HCT116 (cell line): ENCODE results near the gene TSR1. TPM values are rescaled to one million over a fixed set of nuclear protein-coding genes. Genes with fewer than 3 reads are reported as not detected.

Experiments used
- ATAC-seq: fragments of 200-7000 bp; cut with Tn5 transposase; 2 replicates; pipeline ENCODE4 v1.9.1; 2020; ENCODE audit warnings: mild to moderate bottlenecking, moderate library complexity
- BruUV-seq: library from RNA; stranded (reverse); fragments of 400-500 nt; replicated peaks from 2 replicates; lab custom pipeline; 2021; lab: Mats Ljungman, UMichigan
- CTCF ChIA-PET: fragments of 300-600 bp; sonication (Branson Sonifier 250); formaldehyde crosslinking; loops from one replicate; lab custom pipeline; 2021; ENCODE audit warnings: antibody characterized with exemption; lab: Charles Lee
- POLR2A ChIA-PET: fragments of 300-600, 350-600 bp; sonication (Branson Sonifier 250); formaldehyde crosslinking; loops from one replicate; lab custom pipeline; 2021; ENCODE audit warnings: antibody characterized with exemption; lab: Charles Lee
- RAD21 ChIA-PET, 2 experiments: fragments of 300-600 bp; sonication (Branson Sonifier 250); formaldehyde crosslinking; loops; one replicate each; lab custom pipeline; 2023; ENCODE audit warnings: low total read pairs in 2 of 2; ENCODE audit not compliant: uncharacterized antibody in 2 of 2, unreplicated experiment in 2 of 2, low non-redundant PET in 1 of 2; lab: Charles Lee
- DNase-seq: peaks from one replicate; pipeline ENCODE4 v3.0.0-alpha.2; 2010; ENCODE audit warnings: low read depth, low spot score
- H2AFZ ChIP-seq: fragments of 200-600 bp; shearing (Covaris generic), sonication (generic); 2 replicates; pipeline ENCODE4 v1.6.1; 2017; ENCODE audit warnings: low read depth, mixed run types, mixed read lengths, antibody characterized with exemption, low read length; ENCODE audit not compliant: poor library complexity, severe bottlenecking
- H3K27ac ChIP-seq: 2 replicates; pipeline ENCODE4 v1.5.1; 2012; ENCODE audit warnings: low read depth, low read length
- H3K27me3 ChIP-seq: fragments of 200-600 bp; sonication (generic); 2 replicates; pipeline ENCODE4 v1.6.1; 2016; ENCODE audit warnings: mixed run types, low read length, mixed read lengths; ENCODE audit not compliant: insufficient read depth
- H3K36me3 ChIP-seq, 2 experiments: fragments of 200-500 bp in 1 of 2; fragments of 200-600 bp in 1 of 2; sonication (Bioruptor generic) in 1 of 2; sonication (generic) in 1 of 2; 2 replicates each; pipeline versions ENCODE4 v1.5.1 to v1.6.1; 2014 to 2016; ENCODE audit warnings: low read length in 2 of 2, inconsistent platforms in 1 of 2, mixed read lengths in 1 of 2, mixed run types in 1 of 2; ENCODE audit not compliant: insufficient read depth in 2 of 2, control insufficient read depth in 1 of 2
- H3K4me1 ChIP-seq, 2 experiments: fragments of 200-600 bp in 1 of 2; sonication (generic) in 1 of 2; 2 replicates each; pipeline versions ENCODE4 v1.5.1 to v1.6.1; 2012 to 2017; ENCODE audit warnings: low read length in 2 of 2, inconsistent platforms in 1 of 2, mild to moderate bottlenecking in 1 of 2, mixed read lengths in 1 of 2, mixed run types in 1 of 2, moderate library complexity in 1 of 2; ENCODE audit not compliant: insufficient read depth in 2 of 2, control insufficient read depth in 1 of 2
- H3K4me2 ChIP-seq: fragments of 200-600 bp; sonication (generic); 2 replicates; pipeline ENCODE4 v1.6.1; 2017; ENCODE audit warnings: mixed run types, low read length, mixed read lengths
- H3K4me3 ChIP-seq, 2 experiments: fragments of 200-600 bp in 1 of 2; sonication (generic) in 1 of 2; replicated peaks in 1 of 2; 2 replicates each; pipeline ENCODE4 v1.5.1; 2011 to 2016; ENCODE audit warnings: low read length in 2 of 2, control low read depth in 1 of 2, low read depth in 1 of 2, mild to moderate bottlenecking in 1 of 2, mixed read lengths in 1 of 2, mixed run types in 1 of 2
- H3K79me2 ChIP-seq: fragments of 200-600 bp; sonication (generic); 2 replicates; pipeline ENCODE4 v1.6.1; 2017; ENCODE audit warnings: mild to moderate bottlenecking, mixed run types, low read length, moderate library complexity, mixed read lengths; ENCODE audit not compliant: insufficient read depth
- H3K9ac ChIP-seq: fragments of 200-600 bp; sonication (generic); 2 replicates; pipeline ENCODE4 v1.6.1; 2016; ENCODE audit warnings: low read length, mixed read lengths
- H3K9me2 ChIP-seq: fragments of 200-600 bp; sonication (generic), shearing (Covaris generic); 2 replicates; pipeline ENCODE4 v1.6.1; 2017; ENCODE audit warnings: mixed run types, mild to moderate bottlenecking, moderate library complexity; ENCODE audit not compliant: insufficient read depth
- H3K9me3 ChIP-seq, 2 experiments: fragments of 200-500 bp in 1 of 2; fragments of 200-600 bp in 1 of 2; sonication (Bioruptor generic) in 1 of 2; sonication (generic) in 1 of 2; 2 replicates each; pipeline ENCODE4 v1.6.1; 2014 to 2017; ENCODE audit warnings: low read length in 2 of 2, mixed read lengths in 2 of 2, inconsistent platforms in 1 of 2, low read depth in 1 of 2, mild to moderate bottlenecking in 1 of 2, mixed run types in 1 of 2, moderate library complexity in 1 of 2; ENCODE audit not compliant: control insufficient read depth in 1 of 2, insufficient read depth in 1 of 2
- H4K20me1 ChIP-seq: fragments of 200-600 bp; sonication (generic), shearing (Covaris generic); 2 replicates; pipeline ENCODE4 v1.6.1; 2017; ENCODE audit warnings: mixed run types, mild to moderate bottlenecking, moderate library complexity; ENCODE audit not compliant: insufficient read depth
- ATF3 ChIP-seq: IDR thresholded peaks from 2 replicates; pipeline ENCODE4 v1.6.1; 2012
- CBX3 ChIP-seq: IDR thresholded peaks from 2 replicates; pipeline ENCODE4 v1.6.1; 2012; ENCODE audit warnings: low read depth
- ELF1 ChIP-seq: IDR thresholded peaks from 2 replicates; pipeline ENCODE4 v1.6.1; 2012; ENCODE audit warnings: low read depth, borderline replicate concordance
- EZH2phosphoT487 ChIP-seq: fragments of 200-600 bp; IDR thresholded peaks from 2 replicates; pipeline ENCODE4 v1.6.1; 2018; ENCODE audit warnings: antibody characterized with exemption, borderline replicate concordance
- JUND ChIP-seq: IDR thresholded peaks from 2 replicates; pipeline ENCODE4 v1.6.1; 2012
- POLR2AphosphoS5 ChIP-seq: IDR thresholded peaks from 2 replicates; pipeline ENCODE4 v1.6.1; 2011; ENCODE audit warnings: mild to moderate bottlenecking, low read depth, low read length, moderate library complexity
- REST ChIP-seq: IDR thresholded peaks from 2 replicates; pipeline ENCODE4 v1.6.1; 2012; ENCODE audit warnings: low read depth
- SRF ChIP-seq: IDR thresholded peaks from 2 replicates; pipeline ENCODE4 v1.6.1; 2012; ENCODE audit warnings: low read depth
- YY1 ChIP-seq: IDR thresholded peaks from 2 replicates; pipeline ENCODE4 v1.6.1; 2011; ENCODE audit warnings: low read length, low read depth, moderate library complexity, mild to moderate bottlenecking; ENCODE audit not compliant: insufficient replicate concordance; ENCODE audit errors: extremely low read depth
- ZNF274 ChIP-seq: fragments of 200-500 bp; sonication (Bioruptor generic); IDR thresholded peaks from 2 replicates; pipeline ENCODE4 v1.6.1; 2014; ENCODE audit warnings: mild to moderate bottlenecking, low read depth, low read length, inconsistent platforms
- intact Hi-C: fragments of 100-400 bp; cut with micrococcal nuclease; formaldehyde crosslinking; loops from 2 replicates; pipeline ENCODE4 v1.10.0; 2022
- total RNA-seq: library from RNA; stranded (reverse); gene quantifications from one replicate; pipeline ENCODE4 v1.2.1, GENCODE V29; 2021; ENCODE audit not compliant: unreplicated experiment
- TF ChIP-seq, protein P1 (sequence below): IDR thresholded peaks from 2 replicates; pipeline ENCODE4 v1.6.1; 2011; ENCODE audit warnings: mild to moderate bottlenecking, low read length, moderate library complexity; ENCODE audit not compliant: insufficient replicate concordance; ENCODE audit errors: extremely low read depth
- TF ChIP-seq, protein P2 (sequence below): IDR thresholded peaks from 2 replicates; pipeline ENCODE4 v1.6.1; 2012
- TF ChIP-seq, protein P3 (sequence below), 3 experiments: fragments of 200-600 bp in 1 of 3; sonication (generic) in 1 of 3; IDR thresholded peaks in 2 of 3; conservative IDR thresholded peaks in 1 of 3; 2 replicates each; pipeline ENCODE4 v1.5.1; 2012 to 2017; ENCODE audit warnings: low read depth in 2 of 3, low read length in 2 of 3, antibody characterized with exemption in 1 of 3, borderline replicate concordance in 1 of 3, control low read depth in 1 of 3, mild to moderate bottlenecking in 1 of 3, mixed read lengths in 1 of 3, mixed run types in 1 of 3, moderate library complexity in 1 of 3; ENCODE audit not compliant: insufficient read depth in 1 of 3

TSR1 gene
- total RNA-seq, 1 experiment from 2014 or later, result 77.2 TPM

- intact Hi-C loops, result no loop called here
- no peaks in the 10 kb centered on the region for H4K20me1 ChIP-seq
- peaks cover 2 to 3% of the 10 kb centered on the region in 2 experiments; a peak in 2 of 4 replicates for H3K36me3 ChIP-seq
- no peak overlapping the region for H3K27ac ChIP-seq
- no peaks in the 10 kb centered on the region for H3K9me2 ChIP-seq
- ChIA-PET RAD21 (no interaction called here), POLR2A (no interaction called here), CTCF (no interaction called here)
- no peak for ATAC-seq
- no peak overlapping the region for H2AFZ ChIP-seq
- no peak for TF ChIP-seq JUND
- TF ChIP-seq ELF1, result no peak
- no peak for TF ChIP-seq CBX3
- TF ChIP-seq REST, result no peak
- TF ChIP-seq, protein P1, sequence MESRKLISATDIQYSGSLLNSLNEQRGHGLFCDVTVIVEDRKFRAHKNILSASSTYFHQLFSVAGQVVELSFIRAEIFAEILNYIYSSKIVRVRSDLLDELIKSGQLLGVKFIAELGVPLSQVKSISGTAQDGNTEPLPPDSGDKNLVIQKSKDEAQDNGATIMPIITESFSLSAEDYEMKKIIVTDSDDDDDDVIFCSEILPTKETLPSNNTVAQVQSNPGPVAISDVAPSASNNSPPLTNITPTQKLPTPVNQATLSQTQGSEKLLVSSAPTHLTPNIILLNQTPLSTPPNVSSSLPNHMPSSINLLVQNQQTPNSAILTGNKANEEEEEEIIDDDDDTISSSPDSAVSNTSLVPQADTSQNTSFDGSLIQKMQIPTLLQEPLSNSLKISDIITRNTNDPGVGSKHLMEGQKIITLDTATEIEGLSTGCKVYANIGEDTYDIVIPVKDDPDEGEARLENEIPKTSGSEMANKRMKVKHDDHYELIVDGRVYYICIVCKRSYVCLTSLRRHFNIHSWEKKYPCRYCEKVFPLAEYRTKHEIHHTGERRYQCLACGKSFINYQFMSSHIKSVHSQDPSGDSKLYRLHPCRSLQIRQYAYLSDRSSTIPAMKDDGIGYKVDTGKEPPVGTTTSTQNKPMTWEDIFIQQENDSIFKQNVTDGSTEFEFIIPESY, result no peak
- no peak for TF ChIP-seq SRF
- TF ChIP-seq, protein P2, sequence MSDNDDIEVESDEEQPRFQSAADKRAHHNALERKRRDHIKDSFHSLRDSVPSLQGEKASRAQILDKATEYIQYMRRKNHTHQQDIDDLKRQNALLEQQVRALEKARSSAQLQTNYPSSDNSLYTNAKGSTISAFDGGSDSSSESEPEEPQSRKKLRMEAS, result no peak
- TF ChIP-seq EZH2phosphoT487, result no peak
- TF ChIP-seq, protein P3, sequence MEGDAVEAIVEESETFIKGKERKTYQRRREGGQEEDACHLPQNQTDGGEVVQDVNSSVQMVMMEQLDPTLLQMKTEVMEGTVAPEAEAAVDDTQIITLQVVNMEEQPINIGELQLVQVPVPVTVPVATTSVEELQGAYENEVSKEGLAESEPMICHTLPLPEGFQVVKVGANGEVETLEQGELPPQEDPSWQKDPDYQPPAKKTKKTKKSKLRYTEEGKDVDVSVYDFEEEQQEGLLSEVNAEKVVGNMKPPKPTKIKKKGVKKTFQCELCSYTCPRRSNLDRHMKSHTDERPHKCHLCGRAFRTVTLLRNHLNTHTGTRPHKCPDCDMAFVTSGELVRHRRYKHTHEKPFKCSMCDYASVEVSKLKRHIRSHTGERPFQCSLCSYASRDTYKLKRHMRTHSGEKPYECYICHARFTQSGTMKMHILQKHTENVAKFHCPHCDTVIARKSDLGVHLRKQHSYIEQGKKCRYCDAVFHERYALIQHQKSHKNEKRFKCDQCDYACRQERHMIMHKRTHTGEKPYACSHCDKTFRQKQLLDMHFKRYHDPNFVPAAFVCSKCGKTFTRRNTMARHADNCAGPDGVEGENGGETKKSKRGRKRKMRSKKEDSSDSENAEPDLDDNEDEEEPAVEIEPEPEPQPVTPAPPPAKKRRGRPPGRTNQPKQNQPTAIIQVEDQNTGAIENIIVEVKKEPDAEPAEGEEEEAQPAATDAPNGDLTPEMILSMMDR (IDR thresholded peaks at IDR 0.05 in 2 of 3, conservative IDR thresholded peaks at IDR 0.05 in 1 of 3; ENCODE audit: borderline replicate concordance in 1 of 3, insufficient read depth in 1 of 3, low read depth in 2 of 3, low read length in 2 of 3), result no peak
- TF ChIP-seq POLR2AphosphoS5, result no peak
- TF ChIP-seq YY1, result no peak
- no peak for TF ChIP-seq ATF3
- TF ChIP-seq ZNF274, result no peak
- H3K9ac ChIP-seq, result no peak overlapping the region
- no TSS peak for BruUV-seq
- H3K4me1 ChIP-seq, result no peaks in the 10 kb centered on the region
- no peak overlapping the region for H3K4me2 ChIP-seq
- no peaks in the 10 kb centered on the region for H3K27me3 ChIP-seq
- no peak overlapping the region for H3K4me3 ChIP-seq
- H3K79me2 ChIP-seq, result no peaks in the 10 kb centered on the region
- no peaks in the 10 kb centered on the region for H3K9me3 ChIP-seq
- no peak for DNase-seq
Observed at GRCh38 chr17:2372681-2373080, 36.4 kb upstream of the TSR1 start.
